Stimulated activated CD4-positive, alpha-beta T cell treated with anti-CD3 and anti-CD28 coated beads, Interleukin-2, amount 100 ng/mL, for 24 hours (primary cell): ENCODE data around the gene SIK2.

ENCODE experiments used
- DNase-seq, 2 donors: peaks; one replicate each; pipeline ENCODE4 v3.0.0-alpha.2; 2020

SIK2 gene

GRCh38 chr11:111734101-111734953 is 132.1 kb downstream of the SIK2 start:
- no peak for DNase-seq

- DNase-seq: no peak
Measured at GRCh38 chr11:111734954-111735261, 132.7 kb downstream of the SIK2 start.

- no peak for DNase-seq
Measured at GRCh38 chr11:111735262-111736116, 133.2 kb downstream of the SIK2 start.

GRCh38 chr11:111736181-111736590 is 133.9 kb downstream of the SIK2 start:
- DNase-seq: no peak

- no peak for DNase-seq
Measured at GRCh38 chr11:111736621-111737443, 134.6 kb downstream of the SIK2 start.

- DNase-seq: no peak
Measured at GRCh38 chr11:111737444-111738210, 135.4 kb downstream of the SIK2 start.

GRCh38 chr11:111739299-111739698 is 137.1 kb downstream of the SIK2 start:
- DNase-seq: no peak

- no peak for DNase-seq
Measured at GRCh38 chr11:111741751-111742150, 139.5 kb downstream of the SIK2 start.

GRCh38 chr11:111743700-111744099 is 141.5 kb downstream of the SIK2 start:
- no peak for DNase-seq

GRCh38 chr11:111745719-111746504 is 143.7 kb downstream of the SIK2 start:
- no peak for DNase-seq

GRCh38 chr11:111748035-111748804 is 146.0 kb downstream of the SIK2 start:
- no peak for DNase-seq

GRCh38 chr11:111749646-111750045 is 147.4 kb downstream of the SIK2 start:
- DNase-seq: no peak

- no peak for DNase-seq
Measured at GRCh38 chr11:111756097-111756496, 153.8 kb downstream of the SIK2 start.

GRCh38 chr11:111759376-111759775 is 157.1 kb downstream of the SIK2 start:
- no peak for DNase-seq

GRCh38 chr11:111759778-111760407 is 157.6 kb downstream of the SIK2 start:
- no peak for DNase-seq

GRCh38 chr11:111761036-111761435 is 158.8 kb downstream of the SIK2 start:
- no peak for DNase-seq

GRCh38 chr11:111762526-111762925 is 160.3 kb downstream of the SIK2 start:
- no peak for DNase-seq

- no peak for DNase-seq
Measured at GRCh38 chr11:111762981-111763643, 160.9 kb downstream of the SIK2 start.

- no peak for DNase-seq
Measured at GRCh38 chr11:111764621-111765020, 162.4 kb downstream of the SIK2 start.
